Activated CD4-positive, alpha-beta T cell treated with anti-CD3 and anti-CD28 coated beads, Interleukin-2, amount 50 U/mL, for 24 hours (primary cell): ENCODE measurements around the gene MRPL27.

Source experiments
- DNase-seq, 2 donors: peaks; one replicate each; pipeline ENCODE4 v3.0.0-alpha.2; 2020; ENCODE audit warnings: low read depth in 1 of 2, low spot score in 1 of 2

MRPL27 gene

DNA sequence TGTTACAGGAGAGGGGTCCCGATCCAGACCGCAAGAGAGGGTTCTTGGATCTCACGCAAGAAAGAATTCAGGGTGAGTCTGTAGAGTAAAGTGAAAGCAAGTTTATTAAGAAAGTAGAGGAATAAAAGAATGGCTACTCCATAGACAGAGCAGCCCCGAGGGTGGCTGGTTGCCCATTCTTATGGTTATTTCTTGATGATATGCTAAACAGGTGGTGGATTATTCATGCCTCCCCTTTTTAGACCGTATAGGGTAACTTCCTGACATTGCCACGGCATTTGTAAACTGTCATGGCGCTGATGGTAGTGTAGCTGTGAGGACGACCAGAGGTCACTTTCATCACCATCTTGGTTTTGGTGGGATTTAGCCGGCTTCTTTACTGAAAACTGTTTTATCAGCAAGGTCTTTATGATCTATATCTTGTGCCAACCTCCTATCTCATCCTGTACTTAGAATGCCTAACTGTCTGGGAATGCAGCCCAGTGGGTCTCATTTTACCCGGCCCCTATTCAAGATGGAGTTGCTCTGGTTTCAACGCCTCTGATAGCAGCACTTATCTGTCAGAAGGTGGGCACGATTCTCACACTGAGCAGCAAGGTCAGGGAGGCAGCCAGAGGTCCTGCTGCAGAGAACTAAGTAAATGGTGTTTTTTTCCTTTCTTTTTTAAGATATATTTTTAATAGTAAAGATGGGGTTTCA is 53.5 kb downstream of the MRPL27 start:
- DNase-seq, result no peak

DNA sequence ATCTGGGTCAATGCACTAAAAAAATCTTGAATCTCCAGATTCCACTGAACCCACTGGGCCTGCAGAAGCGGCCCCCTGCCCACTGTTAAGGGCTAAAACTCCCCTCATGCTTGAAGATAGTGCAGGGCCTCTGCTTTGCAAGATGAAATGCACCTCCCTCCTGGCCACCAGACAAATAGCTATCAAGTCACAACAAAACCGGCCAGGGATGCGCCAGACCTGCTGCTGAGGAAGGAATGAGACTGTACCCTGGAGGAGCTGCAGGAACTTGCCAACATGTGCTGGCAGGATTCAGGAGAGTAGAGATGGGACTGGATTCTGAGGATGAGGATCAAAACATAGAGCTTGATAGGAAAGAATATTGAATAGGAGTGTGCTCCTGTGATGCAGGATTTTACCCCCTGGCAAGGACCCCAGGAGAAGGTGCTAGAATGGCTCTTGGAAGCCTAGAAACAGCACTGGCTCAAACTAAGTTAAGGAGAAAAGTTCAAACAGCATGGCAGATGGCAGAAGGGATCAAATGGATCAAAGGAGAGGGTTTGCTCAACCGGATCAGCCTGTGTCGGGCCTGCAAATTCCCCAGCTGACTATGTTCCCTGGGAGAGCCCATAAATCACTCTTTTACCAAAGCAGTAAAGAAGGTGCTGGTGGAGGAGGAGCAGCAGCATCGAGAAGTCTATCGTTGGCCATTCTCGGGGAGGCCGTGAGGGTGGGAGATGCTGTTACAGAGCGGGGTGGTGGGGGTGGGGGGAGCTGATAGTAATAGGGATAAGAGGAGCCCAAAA is 54.3 kb downstream of the MRPL27 start:
- no peak for DNase-seq
